Testis (tissue), 2 donors: ENCODE data around the gene PHLPP1.

Source experiments
- POLR2A ChIP-seq: fragments of 450-650 bp; IDR thresholded peaks from one replicate; pipeline ENCODE4 v1.6.1; 2017; ENCODE audit warnings: antibody characterized with exemption, mild to moderate bottlenecking, moderate library complexity
- TF ChIP-seq, protein P1 (sequence below), 3 experiments: fragments of 450-650 bp in 2 of 3; fragments of 200-600 bp in 1 of 3; sonication (generic) in 1 of 3; IDR thresholded peaks; one replicate each; pipeline ENCODE4 v1.5.1; 2016 to 2019; ENCODE audit warnings: antibody characterized with exemption in 3 of 3, mild to moderate bottlenecking in 2 of 3, moderate library complexity in 1 of 3

DNA sequence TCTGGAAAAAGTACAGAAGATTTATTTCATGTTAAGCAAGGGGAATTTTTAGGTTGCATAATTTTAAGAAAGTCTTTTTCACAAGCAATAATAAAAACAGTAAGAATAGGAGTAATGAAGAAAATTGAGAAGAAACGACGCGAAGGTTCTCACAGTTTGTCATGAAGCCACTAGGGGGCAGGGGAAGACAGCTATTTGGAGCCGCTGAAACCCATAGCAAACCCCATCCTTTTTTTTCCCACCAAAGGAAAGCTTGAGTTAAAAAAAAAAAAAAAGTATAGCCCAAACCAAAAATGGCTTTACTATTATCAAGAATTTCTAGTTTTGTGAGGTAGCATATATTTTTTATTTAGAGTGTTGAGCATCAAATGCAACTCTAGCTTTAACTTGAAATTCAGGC lies 300.9 kb downstream of the PHLPP1 start:
- TF ChIP-seq, protein P1, sequence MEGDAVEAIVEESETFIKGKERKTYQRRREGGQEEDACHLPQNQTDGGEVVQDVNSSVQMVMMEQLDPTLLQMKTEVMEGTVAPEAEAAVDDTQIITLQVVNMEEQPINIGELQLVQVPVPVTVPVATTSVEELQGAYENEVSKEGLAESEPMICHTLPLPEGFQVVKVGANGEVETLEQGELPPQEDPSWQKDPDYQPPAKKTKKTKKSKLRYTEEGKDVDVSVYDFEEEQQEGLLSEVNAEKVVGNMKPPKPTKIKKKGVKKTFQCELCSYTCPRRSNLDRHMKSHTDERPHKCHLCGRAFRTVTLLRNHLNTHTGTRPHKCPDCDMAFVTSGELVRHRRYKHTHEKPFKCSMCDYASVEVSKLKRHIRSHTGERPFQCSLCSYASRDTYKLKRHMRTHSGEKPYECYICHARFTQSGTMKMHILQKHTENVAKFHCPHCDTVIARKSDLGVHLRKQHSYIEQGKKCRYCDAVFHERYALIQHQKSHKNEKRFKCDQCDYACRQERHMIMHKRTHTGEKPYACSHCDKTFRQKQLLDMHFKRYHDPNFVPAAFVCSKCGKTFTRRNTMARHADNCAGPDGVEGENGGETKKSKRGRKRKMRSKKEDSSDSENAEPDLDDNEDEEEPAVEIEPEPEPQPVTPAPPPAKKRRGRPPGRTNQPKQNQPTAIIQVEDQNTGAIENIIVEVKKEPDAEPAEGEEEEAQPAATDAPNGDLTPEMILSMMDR (IDR thresholded peaks at IDR 0.05) = peak; percentile 74 to 83 (median 75)
- no peak for TF ChIP-seq POLR2A
